GM18519 (cell line): ENCODE results near the gene ABHD17C.

Experiments
- ATAC-seq: cut with Tn5 transposase; IDR thresholded peaks from one replicate; pipeline ENCODE4 v1.9.1; 2021; ENCODE audit warnings: mild to moderate bottlenecking, moderate library complexity; ENCODE audit not compliant: unreplicated experiment, low FRiP score

Gene ABHD17C

GRCh38 chr15:80689294-80689693, 5.8 kb upstream of the ABHD17C start:
- no peak for ATAC-seq

GRCh38 chr15:80689716-80690115, 5.4 kb upstream of the ABHD17C start:
- ATAC-seq, result no peak

- ATAC-seq, result no peak
Measured at GRCh38 chr15:80691575-80691974, 3.5 kb upstream of the ABHD17C start.

GRCh38 chr15:80693682-80694610, 1.2 kb upstream of the ABHD17C start:
- ATAC-seq, result no peak

GRCh38 chr15:80694611-80695098, 455 bp upstream of the ABHD17C start:
- peak; percentile 16 for ATAC-seq

- ATAC-seq, result no peak
Measured at GRCh38 chr15:80695911-80696661, 976 bp downstream of the ABHD17C start.

GRCh38 chr15:80697075-80697685, 2.1 kb downstream of the ABHD17C start:
- no peak for ATAC-seq

GRCh38 chr15:80698676-80699075, 3.6 kb downstream of the ABHD17C start:
- no peak for ATAC-seq

GRCh38 chr15:80699981-80700380, 4.9 kb downstream of the ABHD17C start:
- ATAC-seq, result no peak

- no peak for ATAC-seq
Measured at GRCh38 chr15:80701676-80702311, 6.7 kb downstream of the ABHD17C start.

GRCh38 chr15:80703081-80703480, 8.0 kb downstream of the ABHD17C start:
- no peak for ATAC-seq

GRCh38 chr15:80703965-80704364, 8.9 kb downstream of the ABHD17C start:
- no peak for ATAC-seq

GRCh38 chr15:80706161-80706560, 11.1 kb downstream of the ABHD17C start:
- no peak for ATAC-seq

GRCh38 chr15:80709542-80709941, 14.4 kb downstream of the ABHD17C start:
- no peak for ATAC-seq

- no peak for ATAC-seq
Measured at GRCh38 chr15:80710635-80711554, 15.8 kb downstream of the ABHD17C start.

- ATAC-seq, result no peak
Measured at GRCh38 chr15:80711886-80712285, 16.8 kb downstream of the ABHD17C start.

- no peak for ATAC-seq
Measured at GRCh38 chr15:80712956-80713355, 17.8 kb downstream of the ABHD17C start.

- no peak for ATAC-seq
Measured at GRCh38 chr15:80721476-80721875, 26.4 kb downstream of the ABHD17C start.

GRCh38 chr15:80722811-80723210, 27.7 kb downstream of the ABHD17C start:
- no peak for ATAC-seq
